Measurements from ENCODE around the gene NAGK. TPM values are rescaled to one million over a fixed set of nuclear protein-coding genes. Genes with fewer than 3 reads are reported as not detected.

Gene NAGK
- total and polyA plus RNA-seq, 2 donors (not counting 1 experiment from before 2014, with no cell fraction given): 221 to 230 TPM

GRCh38 chr2:71064754-71065621, 3.5 kb upstream of the NAGK start:
- Mint-ChIP-seq H3K9me3 (ENCODE audit: insufficient read depth) (no peaks in the 10 kb centered on the region), H3K27ac (peak overlapping the region; percentile 88), H3K4me1 (peaks cover 57% of the 10 kb centered on the region), H3K27me3 (no peaks in the 10 kb centered on the region), H3K4me3 (peak overlapping the region; percentile 62)
- Histone ChIP-seq H3K4me2 (replicated peaks; ENCODE audit: low read depth, low read length, poor library complexity, severe bottlenecking) (peak overlapping the region; percentile 65), H4K20me1 (ENCODE audit: control insufficient read depth, insufficient read depth, low read length, poor library complexity, severe bottlenecking) (no peaks in the 10 kb centered on the region), H3K27ac (ENCODE audit: low read length in 2 of 2) (peak overlapping the region; percentile 73 to 99), H3K36me3 (replicated peaks in 1 of 2; ENCODE audit: control extremely low read depth in 1 of 2, control insufficient read depth in 1 of 2, extremely low read depth in 1 of 2, insufficient read depth in 2 of 2, low read length in 1 of 2) (no peaks in the 10 kb centered on the region), H3K79me2 (ENCODE audit: control insufficient read depth, insufficient read depth, low read length) (peaks cover 20% of the 10 kb centered on the region), H3K4me3 (ENCODE audit: control extremely low read depth in 1 of 5, extremely low read depth in 1 of 5, insufficient read depth in 1 of 5, low read depth in 2 of 5, low read length in 4 of 5) (peak overlapping the region in 2 of 5 experiments; percentile 8 to 13), H2AFZ (ENCODE audit: insufficient read depth, low read depth, low read length, poor library complexity, severe bottlenecking) (peak overlapping the region; percentile 22), H3K9me3 (ENCODE audit: control extremely low read depth in 1 of 3, control insufficient read depth in 2 of 3, insufficient read depth in 1 of 3, low read length in 2 of 3) (no peaks in the 10 kb centered on the region), H3K27me3 (replicated peaks in 1 of 4; ENCODE audit: control extremely low read depth in 1 of 4, control insufficient read depth in 3 of 4, insufficient read depth in 4 of 4, low read length in 3 of 4) (no peaks in the 10 kb centered on the region), H3K4me1 (ENCODE audit: control insufficient read depth in 2 of 2, insufficient read depth in 2 of 2, low read length in 2 of 2) (peaks cover 47 to 50% of the 10 kb centered on the region in 2 donors), H3K9ac (ENCODE audit: low read length) (peak overlapping the region; percentile 37)
- intact Hi-C loops (cut with micrococcal nuclease): loop anchor here (5.0 kb wide), 3 partner anchors 88 to 818 kb away; partner anchors contain the start of genes ANKRD53, TIA1 and ZNF638
- ATAC-seq (ENCODE audit: low read depth): no peak
- POLR2A ChIA-PET: no interaction called here
- DNase-seq: peak; percentile 68
- 7% methylated on average over 3 of the region's 7 CpGs for whole genome bisulfite sequencing (ENCODE audit: insufficient coverage)
- CTCF ChIA-PET: no interaction called here
- no peak for TF ChIP-seq CTCF (IDR thresholded peaks at IDR 0.05)
- no peak for TF ChIP-seq EZH2 (IDR thresholded peaks at IDR 0.05; ENCODE audit: borderline replicate concordance, insufficient read depth, low read depth, low read length, poor library complexity, severe bottlenecking)

- no peaks in the 10 kb centered on the region for H3K9me3 ChIP-seq (ENCODE audit: control extremely low read depth in 1 of 3, control insufficient read depth in 2 of 3, insufficient read depth in 1 of 3, low read length in 2 of 3)
- H2AFZ ChIP-seq (ENCODE audit: insufficient read depth, low read depth, low read length, poor library complexity, severe bottlenecking): no peak overlapping the region
- Mint-ChIP-seq H3K27ac (peak overlapping the region; percentile 69), H3K9me3 (ENCODE audit: insufficient read depth) (no peaks in the 10 kb centered on the region), H3K4me1 (peaks cover 75% of the 10 kb centered on the region), H3K27me3 (no peaks in the 10 kb centered on the region), H3K4me3 (peak overlapping the region; percentile 99)
- intact Hi-C loops (cut with micrococcal nuclease): loop anchor here (5.0 kb wide), 3 partner anchors 90 to 820 kb away; partner anchors contain the start of genes ANKRD53, TIA1 and ZNF638
- DNase-seq (no peak), ATAC-seq (ENCODE audit: low read depth) (no peak)
- no peaks in the 10 kb centered on the region for H3K27me3 ChIP-seq (replicated peaks in 1 of 4; ENCODE audit: control extremely low read depth in 1 of 4, control insufficient read depth in 3 of 4, insufficient read depth in 4 of 4, low read length in 3 of 4)
- 90% methylated on average over 2 of the region's 3 CpGs for WGBS (ENCODE audit: insufficient coverage)
- H3K36me3 ChIP-seq (replicated peaks in 1 of 2; ENCODE audit: control extremely low read depth in 1 of 2, control insufficient read depth in 1 of 2, extremely low read depth in 1 of 2, insufficient read depth in 2 of 2, low read length in 1 of 2): no peaks in the 10 kb centered on the region
- peak overlapping the region; percentile 96 for H3K4me2 ChIP-seq (replicated peaks; ENCODE audit: low read depth, low read length, poor library complexity, severe bottlenecking)
- POLR2A ChIA-PET: interaction anchor here (0.5 to 5.9 kb wide), 4 partner anchors 63 to 161 kb away, joined by 3 to 52 read pairs (median 8); partner anchors contain the start of genes MCEE, MPHOSPH10 and PAIP2B
- no peaks in the 10 kb centered on the region for H4K20me1 ChIP-seq (ENCODE audit: control insufficient read depth, insufficient read depth, low read length, poor library complexity, severe bottlenecking)
- TF ChIP-seq CTCF (IDR thresholded peaks at IDR 0.05) (no peak), EZH2 (IDR thresholded peaks at IDR 0.05; ENCODE audit: borderline replicate concordance, insufficient read depth, low read depth, low read length, poor library complexity, severe bottlenecking) (no peak)
- CTCF ChIA-PET: interaction anchor here (0.6 to 6.7 kb wide), 6 partner anchors 17 to 1706 kb away, joined by 3 to 43 read pairs (median 5); partner anchors contain the start of genes MCEE and MPHOSPH10
- peak overlapping the region in 1 of 5 experiments; percentile 10 for H3K4me3 ChIP-seq (ENCODE audit: control extremely low read depth in 1 of 5, extremely low read depth in 1 of 5, insufficient read depth in 1 of 5, low read depth in 2 of 5, low read length in 4 of 5)
- peak overlapping the region in 1 of 2 donors; percentile 99 for H3K27ac ChIP-seq (ENCODE audit: low read length in 2 of 2)
- peaks cover 65 to 69% of the 10 kb centered on the region in 2 donors for H3K4me1 ChIP-seq (ENCODE audit: control insufficient read depth in 2 of 2, insufficient read depth in 2 of 2, low read length in 2 of 2)
- peaks cover 29% of the 10 kb centered on the region for H3K79me2 ChIP-seq (ENCODE audit: control insufficient read depth, insufficient read depth, low read length)
- no peak overlapping the region for H3K9ac ChIP-seq (ENCODE audit: low read length)
Observed at GRCh38 chr2:71066856-71067255, 1.6 kb upstream of the NAGK start.
